GM18517 (cell line): Measurements from ENCODE around the gene RGS7.
"Not testable (repeated sequence)": the region's sequence is repeated elsewhere in the genome, so short reads cannot be mapped to it uniquely, and the experiment has no call there.

ENCODE experiments used
- ATAC-seq: cut with Tn5 transposase; IDR thresholded peaks from one replicate; pipeline ENCODE4 v1.9.1; 2021; ENCODE audit warnings: mild to moderate bottlenecking, moderate library complexity; ENCODE audit not compliant: unreplicated experiment

The RGS7 gene

GRCh38 chr1:240998024-240998423 lies 359.0 kb downstream of the RGS7 start:
- no peak for ATAC-seq

GRCh38 chr1:240993004-240993403 lies 364.0 kb downstream of the RGS7 start:
- no peak for ATAC-seq

GRCh38 chr1:240991230-240991629 lies 365.8 kb downstream of the RGS7 start:
- no peak for ATAC-seq

GRCh38 chr1:240987928-240988327 lies 369.1 kb downstream of the RGS7 start:
- no peak for ATAC-seq

- no peak for ATAC-seq
Observed at GRCh38 chr1:240985081-240985480, 371.9 kb downstream of the RGS7 start.

GRCh38 chr1:240980342-240980741 lies 376.7 kb downstream of the RGS7 start:
- no peak for ATAC-seq

- no peak for ATAC-seq
Observed at GRCh38 chr1:240976685-240977084, 380.3 kb downstream of the RGS7 start.

GRCh38 chr1:240973875-240974274 lies 383.1 kb downstream of the RGS7 start:
- ATAC-seq: no peak

GRCh38 chr1:240972059-240972458 lies 384.9 kb downstream of the RGS7 start:
- not testable (repeated sequence) for ATAC-seq

GRCh38 chr1:240970253-240970652 lies 386.8 kb downstream of the RGS7 start:
- ATAC-seq: no peak

GRCh38 chr1:240968864-240969263 lies 388.1 kb downstream of the RGS7 start:
- no peak for ATAC-seq

- no peak for ATAC-seq
Observed at GRCh38 chr1:240967070-240967724, 389.8 kb downstream of the RGS7 start.

- ATAC-seq: no peak
Observed at GRCh38 chr1:240965581-240966091, 391.4 kb downstream of the RGS7 start.

- ATAC-seq: no peak
Observed at GRCh38 chr1:240962086-240962485, 394.9 kb downstream of the RGS7 start.

GRCh38 chr1:240956424-240956823 lies 400.6 kb downstream of the RGS7 start:
- no peak for ATAC-seq

- no peak for ATAC-seq
Observed at GRCh38 chr1:240956020-240956419, 401.0 kb downstream of the RGS7 start.

- no peak for ATAC-seq
Observed at GRCh38 chr1:240947438-240948224, 409.4 kb downstream of the RGS7 start.

GRCh38 chr1:240946926-240947325 lies 410.1 kb downstream of the RGS7 start:
- ATAC-seq: no peak

GRCh38 chr1:240942901-240943300 lies 414.1 kb downstream of the RGS7 start:
- ATAC-seq: no peak

- ATAC-seq: no peak
Observed at GRCh38 chr1:240941701-240942370, 415.2 kb downstream of the RGS7 start.

- ATAC-seq: no peak
Observed at GRCh38 chr1:240936911-240937668, 419.9 kb downstream of the RGS7 start.
